HFFc6 (cell line): ENCODE data around the gene APBA3. TPM values are rescaled to one million over a fixed set of nuclear protein-coding genes. Genes with fewer than 3 reads are reported as not detected.

ENCODE experiments used
- DNase-seq: peaks from one replicate; pipeline ENCODE4 v3.0.0-alpha.2; 2018
- H3K27ac Mint-ChIP-seq: 2 replicates; pipeline ENCODE4 v1.8.0; 2020; ENCODE audit warnings: mild to moderate bottlenecking, mixed read lengths
- H3K27me3 Mint-ChIP-seq: 2 replicates; pipeline ENCODE4 v1.8.0; 2021; ENCODE audit warnings: mild to moderate bottlenecking, moderate library complexity, mixed read lengths; ENCODE audit not compliant: insufficient read depth
- H3K36me3 Mint-ChIP-seq: 2 replicates; pipeline ENCODE4 v1.8.0; 2021; ENCODE audit warnings: low read depth, mixed read lengths
- H3K4me1 Mint-ChIP-seq: 2 replicates; pipeline ENCODE4 v1.8.0; 2020; ENCODE audit warnings: low read depth, mixed read lengths
- H3K4me3 Mint-ChIP-seq: 2 replicates; pipeline ENCODE4 v1.8.0; 2020; ENCODE audit warnings: mild to moderate bottlenecking, moderate library complexity, mixed read lengths
- H3K9me3 Mint-ChIP-seq: 2 replicates; pipeline ENCODE4 v1.8.0; 2020; ENCODE audit warnings: mild to moderate bottlenecking, mixed read lengths
- CTCF ChIP-seq: fragments of 200-600 bp; sonication (generic); IDR thresholded peaks from 2 replicates; pipeline ENCODE4 v1.5.0; 2021; ENCODE audit warnings: antibody characterized with exemption, mild to moderate bottlenecking
- total RNA-seq, 6 experiments: library from RNA; stranded (reverse); fragmentation: NEBNext Ultra II Directional; extraction: Animal tissue kit (Norgen Biotek cat#: 25700); gene quantifications; 2 replicates in 1 of 6; 3 replicates in 5 of 6; pipeline ENCODE4 v1.2.3, GENCODE V29; 2021

The APBA3 gene
- total RNA-seq, 6 experiments from 2014 or later = 9.1 to 13.8 (median 10.4) TPM

- Mint-ChIP-seq H3K4me3 (no peak overlapping the region), H3K36me3 (no peaks in the 10 kb centered on the region), H3K27me3 (peaks cover 5% of the 10 kb centered on the region; the same call in 1 of the 2 replicates), H3K4me1 (no peaks in the 10 kb centered on the region), H3K9me3 (no peaks in the 10 kb centered on the region), H3K27ac (no peak overlapping the region)
- no peak for TF ChIP-seq CTCF
- no peak for DNase-seq
Measured at GRCh38 chr19:3746371-3747056, 15.0 kb downstream of the APBA3 start.

DNA sequence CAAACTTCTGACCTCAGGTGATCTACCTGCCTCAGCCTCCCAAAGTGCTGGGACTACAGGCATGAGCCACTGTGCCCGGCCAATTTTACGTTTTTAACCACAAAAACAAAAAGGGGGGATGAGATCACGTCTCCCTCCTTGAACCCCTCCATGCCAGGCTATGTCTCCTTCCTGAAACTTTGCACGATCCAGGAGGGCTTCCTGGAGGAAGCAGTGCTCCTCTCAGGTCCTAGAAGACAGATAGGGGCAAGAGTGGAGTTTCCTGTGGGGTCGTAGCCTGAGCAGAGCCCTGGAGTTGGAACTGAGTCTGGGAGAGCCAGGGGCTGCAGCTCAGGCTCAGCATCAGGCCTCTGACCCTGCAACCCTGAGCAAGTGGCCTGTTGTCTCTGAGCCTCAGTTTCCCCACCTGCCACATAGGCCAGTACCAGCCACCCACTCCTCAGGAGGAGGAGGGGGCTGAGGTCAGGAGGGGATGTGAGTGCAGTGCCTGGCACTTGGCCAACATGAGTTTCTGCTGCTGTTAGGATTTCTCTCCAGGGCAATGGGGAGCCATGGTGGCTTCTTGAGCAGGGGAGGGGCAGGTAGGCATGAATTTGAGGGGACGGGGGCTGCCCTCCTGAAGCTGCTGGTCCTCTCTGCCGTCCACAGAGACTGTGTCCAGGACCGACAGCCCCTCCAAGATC is 16.0 kb downstream of the APBA3 start:
- Mint-ChIP-seq H3K27me3 (peaks cover 5% of the 10 kb centered on the region; the same call in 1 of the 2 replicates), H3K27ac (no peak overlapping the region), H3K9me3 (no peaks in the 10 kb centered on the region), H3K36me3 (no peaks in the 10 kb centered on the region), H3K4me3 (no peak overlapping the region), H3K4me1 (no peaks in the 10 kb centered on the region)
- TF ChIP-seq CTCF = no peak
- no peak for DNase-seq

DNA sequence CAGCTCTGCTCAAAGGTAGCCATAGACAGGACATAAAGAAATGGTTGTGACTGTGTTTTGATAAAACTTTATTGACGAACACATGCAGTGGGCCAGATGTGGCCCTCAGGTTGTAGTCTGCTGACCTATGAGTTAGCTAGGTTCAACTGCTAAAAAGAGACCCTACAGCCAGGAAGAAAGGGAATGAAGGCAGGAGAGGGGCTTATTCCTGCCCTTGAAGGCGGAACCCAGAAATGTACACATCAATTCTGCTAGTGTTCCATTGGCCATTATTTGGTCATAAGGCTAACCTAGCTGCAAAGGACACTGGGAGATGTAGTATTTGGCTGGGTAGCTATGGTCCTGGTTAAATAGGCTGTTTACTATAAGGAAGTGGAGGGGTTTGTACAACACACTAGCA is 18.0 kb downstream of the APBA3 start:
- Mint-ChIP-seq H3K9me3 (no peaks in the 10 kb centered on the region), H3K27ac (no peak overlapping the region), H3K4me3 (no peak overlapping the region), H3K36me3 (no peaks in the 10 kb centered on the region), H3K4me1 (no peaks in the 10 kb centered on the region), H3K27me3 (peaks cover 7% of the 10 kb centered on the region)
- no peak for TF ChIP-seq CTCF
- DNase-seq = no peak

DNA sequence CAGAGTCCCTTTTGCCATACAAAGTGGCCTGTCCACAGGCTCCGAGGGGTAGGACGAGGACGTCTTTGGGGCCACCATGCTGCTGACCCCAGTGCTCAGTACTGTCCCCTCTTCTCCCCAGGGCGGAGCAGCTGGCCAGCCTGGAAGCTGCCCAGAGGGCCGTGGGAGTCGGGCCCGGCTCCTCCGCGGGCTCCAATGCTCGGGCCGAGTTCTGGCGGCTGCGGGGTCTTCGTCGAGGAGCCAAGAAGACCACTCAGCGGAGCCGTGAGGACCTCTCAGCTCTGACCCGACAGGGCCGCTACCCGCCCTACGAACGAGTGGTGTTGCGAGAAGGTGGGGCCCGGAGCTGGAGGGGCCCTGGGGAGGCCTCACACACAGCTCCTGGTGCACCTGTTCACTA is 21.1 kb downstream of the APBA3 start:
- Mint-ChIP-seq H3K4me3 (no peak overlapping the region), H3K4me1 (peaks cover 9% of the 10 kb centered on the region), H3K36me3 (no peaks in the 10 kb centered on the region), H3K9me3 (no peaks in the 10 kb centered on the region), H3K27me3 (peaks cover 15% of the 10 kb centered on the region), H3K27ac (no peak overlapping the region)
- DNase-seq = no peak
- TF ChIP-seq CTCF = no peak

GRCh38 chr19:3738477-3739220 is 22.8 kb downstream of the APBA3 start:
- no peak for TF ChIP-seq CTCF
- Mint-ChIP-seq H3K27me3 (peaks cover 21% of the 10 kb centered on the region), H3K9me3 (no peaks in the 10 kb centered on the region), H3K36me3 (no peaks in the 10 kb centered on the region), H3K4me1 (peaks cover 9% of the 10 kb centered on the region), H3K4me3 (no peak overlapping the region), H3K27ac (no peak overlapping the region)
- no peak for DNase-seq
